ENCODE measurements around the gene HIVEP1.

DNA sequence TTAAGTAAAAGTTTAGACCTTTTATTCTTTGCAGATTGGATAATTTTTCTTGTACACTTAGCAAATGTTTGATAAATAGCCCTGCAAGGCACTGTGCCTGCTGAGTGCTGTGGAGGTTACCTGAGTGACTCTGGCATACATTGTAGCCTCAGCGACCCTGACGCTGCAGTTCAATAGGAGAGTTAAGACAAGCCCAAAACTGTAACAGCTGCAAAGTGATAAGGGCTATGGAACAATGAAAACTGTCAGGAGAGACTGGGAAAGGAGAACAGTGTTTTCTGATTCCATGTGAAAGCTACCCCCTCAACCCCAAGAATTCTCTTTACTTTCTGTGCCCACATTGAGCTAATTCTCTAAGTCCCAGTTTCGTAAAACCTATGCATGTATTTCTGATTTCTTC, 22.2 kb downstream of the HIVEP1 start:
- TF ChIP-seq POLR2A (IDR thresholded peaks at IDR 0.05): no peak
- TF ChIP-seq, protein P1, sequence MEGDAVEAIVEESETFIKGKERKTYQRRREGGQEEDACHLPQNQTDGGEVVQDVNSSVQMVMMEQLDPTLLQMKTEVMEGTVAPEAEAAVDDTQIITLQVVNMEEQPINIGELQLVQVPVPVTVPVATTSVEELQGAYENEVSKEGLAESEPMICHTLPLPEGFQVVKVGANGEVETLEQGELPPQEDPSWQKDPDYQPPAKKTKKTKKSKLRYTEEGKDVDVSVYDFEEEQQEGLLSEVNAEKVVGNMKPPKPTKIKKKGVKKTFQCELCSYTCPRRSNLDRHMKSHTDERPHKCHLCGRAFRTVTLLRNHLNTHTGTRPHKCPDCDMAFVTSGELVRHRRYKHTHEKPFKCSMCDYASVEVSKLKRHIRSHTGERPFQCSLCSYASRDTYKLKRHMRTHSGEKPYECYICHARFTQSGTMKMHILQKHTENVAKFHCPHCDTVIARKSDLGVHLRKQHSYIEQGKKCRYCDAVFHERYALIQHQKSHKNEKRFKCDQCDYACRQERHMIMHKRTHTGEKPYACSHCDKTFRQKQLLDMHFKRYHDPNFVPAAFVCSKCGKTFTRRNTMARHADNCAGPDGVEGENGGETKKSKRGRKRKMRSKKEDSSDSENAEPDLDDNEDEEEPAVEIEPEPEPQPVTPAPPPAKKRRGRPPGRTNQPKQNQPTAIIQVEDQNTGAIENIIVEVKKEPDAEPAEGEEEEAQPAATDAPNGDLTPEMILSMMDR (IDR thresholded peaks at IDR 0.05): no peak

Data from Peyer's patch (tissue), 4 donors.